Common myeloid progenitor, CD34-positive (primary cell): ENCODE measurements around the gene SET.

Experiments used
- CTCF ChIA-PET: fragments of 350-600 bp; sonication (Branson Sonifier 250); formaldehyde crosslinking; loops from one replicate; lab custom pipeline; 2021; ENCODE audit warnings: antibody characterized with exemption; lab: Charles Lee
- POLR2A ChIA-PET: fragments of 350-600 bp; sonication (Branson Sonifier 250); formaldehyde crosslinking; loops from one replicate; lab custom pipeline; 2021; ENCODE audit warnings: antibody characterized with exemption; lab: Charles Lee
- DNase-seq, 3 donors: peaks; one replicate each; pipeline versions ENCODE4 v3.0.0 to v3.0.0-alpha.2; 2013
- H3K27ac ChIP-seq, 2 experiments: 1 replicate in 1 of 2; 2 replicates in 1 of 2; pipeline ENCODE4 v1.7.0; 2013; ENCODE audit warnings: inconsistent platforms in 2 of 2, low read length in 2 of 2, mild to moderate bottlenecking in 2 of 2, low read depth in 1 of 2, moderate library complexity in 1 of 2; ENCODE audit not compliant: severe bottlenecking in 2 of 2, insufficient read depth in 1 of 2, poor library complexity in 1 of 2
- H3K27me3 ChIP-seq, 5 experiments: replicated peaks in 2 of 5; 1 replicate in 3 of 5; 2 replicates in 2 of 5; pipeline versions ENCODE4 v1.6.1 to v1.7.0; 2013; ENCODE audit warnings: low read length in 4 of 5, mild to moderate bottlenecking in 2 of 5, moderate library complexity in 2 of 5, inconsistent platforms in 1 of 5; ENCODE audit not compliant: insufficient read depth in 5 of 5, control insufficient read depth in 4 of 5
- H3K36me3 ChIP-seq, 4 experiments: 1 replicate in 2 of 4; 2 replicates in 2 of 4; pipeline versions ENCODE4 v1.6.1 to v1.7.0; 2013; ENCODE audit warnings: low read length in 3 of 4, control low read depth in 1 of 4, mild to moderate bottlenecking in 1 of 4; ENCODE audit not compliant: control insufficient read depth in 4 of 4, insufficient read depth in 4 of 4
- H3K4me1 ChIP-seq, 4 experiments: 1 replicate in 3 of 4; 2 replicates in 1 of 4; pipeline versions ENCODE4 v1.6.1 to v1.7.1; 2013; ENCODE audit warnings: low read length in 3 of 4, mild to moderate bottlenecking in 3 of 4, control low read depth in 1 of 4, inconsistent platforms in 1 of 4, moderate library complexity in 1 of 4; ENCODE audit not compliant: control insufficient read depth in 4 of 4, insufficient read depth in 4 of 4; ENCODE audit errors: control extremely low read depth in 1 of 4
- H3K4me3 ChIP-seq, 7 experiments: 1 replicate in 4 of 7; 2 replicates in 3 of 7; pipeline versions ENCODE4 v1.5.1 to v1.7.0; 2013; ENCODE audit warnings: mild to moderate bottlenecking in 7 of 7, low read length in 6 of 7, moderate library complexity in 6 of 7, inconsistent platforms in 2 of 7, low read depth in 2 of 7, control low read depth in 1 of 7; ENCODE audit not compliant: insufficient read depth in 4 of 7, control insufficient read depth in 1 of 7; ENCODE audit errors: extremely low read depth in 1 of 7
- H3K9me3 ChIP-seq, 5 experiments: 1 replicate in 4 of 5; 2 replicates in 1 of 5; pipeline versions ENCODE4 v1.6.1 to v1.7.1; 2013; ENCODE audit warnings: low read length in 4 of 5, mild to moderate bottlenecking in 2 of 5, inconsistent platforms in 1 of 5, low read depth in 1 of 5, moderate library complexity in 1 of 5; ENCODE audit not compliant: control insufficient read depth in 4 of 5, insufficient read depth in 2 of 5; ENCODE audit errors: control extremely low read depth in 1 of 5
- WGBS: methylation state at CpG from one replicate; pipeline ENCODE4 v1.1.5; 2013; ENCODE audit not compliant: insufficient coverage; 5-methylcytosine and 5-hydroxymethylcytosine counted together

SET gene

DNA sequence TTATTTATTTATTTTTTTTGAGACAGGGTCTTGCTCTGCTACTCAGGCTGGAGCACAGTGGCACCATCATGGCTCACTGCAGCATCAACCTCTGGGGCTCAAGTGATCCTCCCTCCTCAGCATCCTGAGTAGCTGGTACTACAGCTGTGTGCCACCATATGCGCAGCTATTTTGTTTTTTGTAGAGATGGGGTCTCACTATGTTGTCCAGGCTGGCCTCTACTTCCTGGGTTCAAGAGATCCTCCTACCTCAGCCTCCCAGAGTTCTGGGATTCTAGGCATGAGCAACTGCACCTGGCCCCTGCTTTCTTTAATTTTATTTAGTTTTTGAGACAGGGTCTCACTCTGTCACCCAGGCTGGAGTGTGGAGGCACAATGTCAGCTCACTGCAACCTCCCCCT, 54.4 kb downstream of the SET start:
- no peaks in the 10 kb centered on the region for H3K27me3 ChIP-seq
- DNase-seq, result no peak
- H3K36me3 ChIP-seq, result peaks cover 5 to 45% (median 25%) of the 10 kb centered on the region in 4 experiments
- no peak overlapping the region for H3K4me3 ChIP-seq
- no peaks in the 10 kb centered on the region for H3K9me3 ChIP-seq
- CTCF ChIA-PET, result interaction anchor here (1.5 kb wide), 1 partner anchor 9 kb away, joined by 6 read pairs; no protein-coding TSS in a partner anchor
- WGBS, result 80% methylated on average over 1 of the region's 1 CpG
- POLR2A ChIA-PET, result no interaction called here
- no peaks in the 10 kb centered on the region for H3K4me1 ChIP-seq
- H3K27ac ChIP-seq, result no peak overlapping the region
